Activated CD4-positive, alpha-beta T cell treated with anti-CD3 and anti-CD28 coated beads, Interleukin-2, Interleukin-6, amounts not matched to agents 100 ng/mL and 50 ng/mL, durations not matched to agents 16 hours and 8 hours (primary cell): ENCODE results near the gene SMPD1.
A peak's percentile ranks its signal among the peaks of the same experiment; 100 is the strongest.
"Not testable (repeated sequence)": the region's sequence is repeated elsewhere in the genome, so short reads cannot be mapped to it uniquely, and the experiment has no call there.

Source experiments
- DNase-seq: peaks from one replicate; pipeline ENCODE4 v3.0.0-alpha.2; 2020

SMPD1 gene

DNA sequence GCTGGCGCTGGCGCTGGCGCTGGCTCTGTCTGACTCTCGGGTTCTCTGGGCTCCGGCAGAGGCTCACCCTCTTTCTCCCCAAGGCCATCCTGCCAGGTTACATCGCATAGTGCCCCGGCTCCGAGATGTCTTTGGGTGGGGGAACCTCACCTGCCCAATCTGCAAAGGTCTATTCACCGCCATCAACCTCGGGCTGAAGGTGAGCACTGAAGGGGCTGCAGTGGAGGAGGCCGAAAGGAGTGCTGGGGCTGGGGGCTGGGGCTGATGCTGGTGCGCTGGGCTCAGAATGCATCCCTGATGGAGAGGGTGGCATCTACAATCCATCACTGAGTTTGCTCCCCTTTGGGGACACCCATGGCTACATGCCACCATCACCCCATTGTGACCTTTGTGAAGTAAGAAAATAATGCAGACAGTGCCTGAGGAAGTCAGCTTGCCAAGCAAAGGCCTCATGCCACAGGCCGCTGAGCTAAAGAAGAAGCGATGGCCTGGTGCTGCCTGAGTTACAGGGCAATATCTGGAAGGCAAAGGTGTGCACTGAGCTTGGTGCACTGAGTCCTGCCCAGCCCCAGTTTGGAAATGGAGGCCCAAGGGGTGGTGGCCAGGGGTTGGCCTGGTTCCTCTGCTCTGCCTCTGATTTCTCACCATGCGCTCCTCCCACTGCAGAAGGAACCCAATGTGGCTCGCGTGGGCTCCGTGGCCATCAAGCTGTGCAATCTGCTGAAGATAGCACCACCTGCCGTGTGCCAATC lies 620 bp downstream of the SMPD1 start:
- DNase-seq = peak; percentile 5

DNA sequence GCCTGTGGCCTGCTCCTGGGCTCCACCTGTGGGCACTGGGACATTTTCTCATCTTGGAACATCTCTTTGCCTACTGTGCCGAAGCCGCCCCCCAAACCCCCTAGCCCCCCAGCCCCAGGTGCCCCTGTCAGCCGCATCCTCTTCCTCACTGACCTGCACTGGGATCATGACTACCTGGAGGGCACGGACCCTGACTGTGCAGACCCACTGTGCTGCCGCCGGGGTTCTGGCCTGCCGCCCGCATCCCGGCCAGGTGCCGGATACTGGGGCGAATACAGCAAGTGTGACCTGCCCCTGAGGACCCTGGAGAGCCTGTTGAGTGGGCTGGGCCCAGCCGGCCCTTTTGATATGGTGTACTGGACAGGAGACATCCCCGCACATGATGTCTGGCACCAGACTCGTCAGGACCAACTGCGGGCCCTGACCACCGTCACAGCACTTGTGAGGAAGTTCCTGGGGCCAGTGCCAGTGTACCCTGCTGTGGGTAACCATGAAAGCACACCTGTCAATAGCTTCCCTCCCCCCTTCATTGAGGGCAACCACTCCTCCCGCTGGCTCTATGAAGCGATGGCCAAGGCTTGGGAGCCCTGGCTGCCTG lies 1.4 kb downstream of the SMPD1 start:
- no peak for DNase-seq

DNA sequence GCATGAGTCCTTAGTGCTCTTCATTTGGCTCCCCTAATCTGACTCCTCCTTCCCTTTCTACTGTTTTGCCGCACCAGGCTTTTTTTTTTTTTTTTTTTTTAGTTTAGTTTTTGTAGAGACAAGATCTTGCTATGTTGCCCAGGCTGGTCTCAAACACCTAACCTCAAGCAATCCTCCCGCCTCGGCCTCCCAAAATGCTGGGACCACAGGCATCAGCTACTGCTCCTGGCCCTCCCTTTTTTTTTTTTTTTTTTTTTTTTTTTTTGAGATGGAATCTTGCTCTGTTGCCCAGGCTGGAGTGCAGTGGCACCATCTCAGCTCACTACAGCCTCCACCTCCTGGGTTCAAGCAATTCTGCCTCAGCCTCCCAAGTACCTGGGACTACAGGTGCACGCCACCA lies 2.0 kb downstream of the SMPD1 start:
- DNase-seq = not testable (repeated sequence)

DNA sequence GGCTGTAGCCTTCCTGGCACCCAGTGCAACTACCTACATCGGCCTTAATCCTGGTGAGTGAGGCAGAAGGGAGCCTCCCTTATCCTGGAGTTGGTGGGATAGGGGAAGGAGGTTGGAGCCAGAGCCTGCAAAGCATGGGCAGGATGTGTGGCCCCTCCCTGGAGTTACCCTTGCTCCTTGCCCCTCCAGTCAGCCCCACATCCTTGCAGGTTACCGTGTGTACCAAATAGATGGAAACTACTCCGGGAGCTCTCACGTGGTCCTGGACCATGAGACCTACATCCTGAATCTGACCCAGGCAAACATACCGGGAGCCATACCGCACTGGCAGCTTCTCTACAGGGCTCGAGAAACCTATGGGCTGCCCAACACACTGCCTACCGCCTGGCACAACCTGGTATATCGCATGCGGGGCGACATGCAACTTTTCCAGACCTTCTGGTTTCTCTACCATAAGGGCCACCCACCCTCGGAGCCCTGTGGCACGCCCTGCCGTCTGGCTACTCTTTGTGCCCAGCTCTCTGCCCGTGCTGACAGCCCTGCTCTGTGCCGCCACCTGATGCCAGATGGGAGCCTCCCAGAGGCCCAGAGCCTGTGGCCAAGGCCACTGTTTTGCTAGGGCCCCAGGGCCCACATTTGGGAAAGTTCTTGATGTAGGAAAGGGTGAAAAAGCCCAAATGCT lies 3.9 kb downstream of the SMPD1 start:
- no peak for DNase-seq

DNA sequence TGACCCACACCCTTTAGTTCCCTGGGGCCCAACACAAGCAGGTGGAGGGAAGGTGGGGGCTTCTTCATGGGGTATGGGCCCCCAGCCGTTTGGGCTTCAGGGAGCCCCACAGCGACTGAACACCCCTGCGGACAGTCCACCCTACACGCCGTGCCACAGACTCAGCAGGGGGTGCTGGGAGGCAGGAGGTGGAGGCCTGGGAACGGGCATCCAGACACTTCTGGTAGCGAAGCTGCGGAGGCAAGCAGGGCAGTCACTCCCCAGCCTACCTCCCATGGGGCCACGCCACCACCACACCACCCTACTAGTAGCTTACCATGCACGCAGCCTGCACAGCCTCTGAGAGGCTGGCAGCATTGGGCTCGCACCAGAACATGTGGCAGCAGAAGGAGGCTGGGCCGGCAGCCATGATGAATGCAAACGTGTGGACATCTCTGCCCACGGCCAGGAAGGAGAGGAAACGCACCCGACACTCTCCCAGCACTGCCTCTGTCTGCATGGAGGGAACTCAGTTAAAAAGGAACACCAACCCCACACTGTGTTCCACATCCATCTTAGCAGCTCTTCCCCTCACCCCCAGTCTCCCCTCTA lies 5.3 kb downstream of the SMPD1 start:
- no peak for DNase-seq

GRCh38 chr11:6397156-6397555 lies 6.9 kb downstream of the SMPD1 start:
- DNase-seq = no peak

- DNase-seq = no peak
Observed at GRCh38 chr11:6397636-6398035, 7.4 kb downstream of the SMPD1 start.

DNA sequence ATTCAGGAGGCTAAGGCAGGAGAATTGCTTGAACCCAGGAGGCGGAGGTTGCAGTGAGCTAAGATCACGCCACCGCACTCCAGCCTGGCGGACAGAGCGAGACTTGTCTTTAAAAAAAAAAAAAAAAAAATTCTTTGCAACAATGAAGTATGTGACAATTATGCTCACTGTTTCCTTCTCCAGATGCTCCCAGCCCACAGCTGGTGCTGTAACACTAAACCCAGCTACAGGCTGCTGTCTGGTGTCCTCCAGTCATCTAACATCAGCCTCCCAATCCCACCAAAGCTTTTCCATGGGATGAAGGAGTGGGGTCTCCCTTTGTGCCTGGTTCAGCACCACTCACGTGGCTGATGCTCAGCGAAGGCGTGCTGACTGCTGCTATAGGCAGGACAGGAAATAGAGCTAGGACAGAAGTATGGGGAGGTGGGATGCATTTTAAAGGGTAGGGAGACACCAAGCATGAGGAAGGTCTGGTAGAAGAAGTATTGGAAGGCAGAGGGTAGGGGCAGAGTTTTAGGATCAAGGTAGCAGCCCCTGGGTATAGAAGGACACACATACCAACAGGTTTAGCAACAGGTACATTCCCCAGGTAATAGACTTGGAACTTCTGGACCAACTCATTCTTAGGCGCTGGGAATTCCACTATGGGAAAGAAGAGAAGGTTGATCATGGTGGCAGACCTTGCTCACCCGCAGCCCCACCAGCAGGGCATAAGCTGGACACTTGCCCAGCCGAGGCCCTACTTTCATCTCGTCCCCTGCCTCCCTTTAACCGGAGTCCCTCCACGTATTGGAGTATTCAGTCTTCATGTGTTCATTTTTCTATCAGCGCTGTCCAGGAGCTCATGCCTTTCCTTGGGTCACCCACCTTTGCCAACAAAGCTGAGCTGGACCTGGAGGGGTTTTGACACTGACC lies 10.4 kb downstream of the SMPD1 start:
- no peak for DNase-seq

DNA sequence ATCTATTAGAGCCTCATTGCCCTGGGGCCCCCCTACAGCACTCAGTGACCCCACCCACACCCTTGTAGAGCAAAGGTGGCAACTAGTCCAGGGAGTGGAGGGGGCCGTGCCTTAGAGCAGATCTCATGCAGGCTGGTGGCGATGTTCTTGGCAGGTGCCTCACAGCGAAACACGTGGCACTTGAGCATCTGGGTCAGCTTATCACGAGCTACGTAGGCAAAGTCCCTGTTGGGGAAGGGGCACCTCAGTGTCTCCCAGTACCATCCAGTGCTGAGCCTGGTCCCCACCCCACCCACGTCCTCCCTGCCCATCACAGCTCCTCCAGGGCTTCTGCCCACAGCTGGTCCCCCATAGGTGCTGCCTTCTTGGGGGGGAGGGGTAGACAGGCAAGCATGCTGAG lies 11.2 kb downstream of the SMPD1 start:
- no peak for DNase-seq

DNA sequence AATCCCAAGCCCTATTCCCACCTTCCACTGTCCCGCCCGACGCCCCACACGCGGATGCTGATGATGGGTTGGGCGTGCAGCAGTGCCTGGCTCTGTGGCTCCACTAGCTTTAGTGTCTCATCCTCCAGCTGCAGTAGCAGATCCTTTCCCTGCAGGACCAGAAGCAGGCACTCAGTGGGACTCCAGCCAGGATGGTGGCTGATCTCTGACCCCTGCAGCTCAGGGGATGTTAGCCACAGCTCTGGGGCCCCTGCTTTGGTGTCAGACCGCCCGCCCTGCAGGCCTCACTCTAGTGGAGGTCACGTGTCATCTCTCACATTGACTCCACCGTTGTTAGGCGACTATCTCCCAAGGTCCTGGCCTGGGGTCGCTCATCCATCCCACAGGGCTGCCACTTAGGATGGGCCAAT lies 11.8 kb downstream of the SMPD1 start:
- DNase-seq = peak; percentile 62

GRCh38 chr11:6402561-6402981 lies 12.3 kb downstream of the SMPD1 start:
- DNase-seq = peak; percentile 93

DNA sequence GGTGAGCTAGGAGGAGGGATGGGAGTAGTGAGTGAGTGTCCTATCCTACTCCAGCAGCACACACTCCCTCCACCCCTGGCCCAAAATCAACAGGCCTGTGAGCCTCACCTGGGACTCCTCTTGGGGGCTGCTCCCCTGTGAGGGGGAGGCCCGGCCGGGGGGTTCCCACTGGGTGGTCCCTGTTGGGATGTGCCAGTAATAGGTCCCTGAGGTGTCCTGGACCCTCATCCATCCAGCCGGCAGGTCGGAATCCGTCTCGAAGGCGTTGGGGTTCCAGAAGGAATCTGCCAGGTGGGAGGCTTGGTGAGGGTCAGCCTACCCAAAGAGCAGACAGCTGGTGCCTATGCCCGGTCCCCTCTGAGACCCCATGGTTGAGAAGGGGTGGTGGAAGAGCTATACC lies 13.3 kb downstream of the SMPD1 start:
- DNase-seq = no peak

GRCh38 chr11:6404342-6405051 lies 14.2 kb downstream of the SMPD1 start:
- DNase-seq = peak; percentile 17

DNA sequence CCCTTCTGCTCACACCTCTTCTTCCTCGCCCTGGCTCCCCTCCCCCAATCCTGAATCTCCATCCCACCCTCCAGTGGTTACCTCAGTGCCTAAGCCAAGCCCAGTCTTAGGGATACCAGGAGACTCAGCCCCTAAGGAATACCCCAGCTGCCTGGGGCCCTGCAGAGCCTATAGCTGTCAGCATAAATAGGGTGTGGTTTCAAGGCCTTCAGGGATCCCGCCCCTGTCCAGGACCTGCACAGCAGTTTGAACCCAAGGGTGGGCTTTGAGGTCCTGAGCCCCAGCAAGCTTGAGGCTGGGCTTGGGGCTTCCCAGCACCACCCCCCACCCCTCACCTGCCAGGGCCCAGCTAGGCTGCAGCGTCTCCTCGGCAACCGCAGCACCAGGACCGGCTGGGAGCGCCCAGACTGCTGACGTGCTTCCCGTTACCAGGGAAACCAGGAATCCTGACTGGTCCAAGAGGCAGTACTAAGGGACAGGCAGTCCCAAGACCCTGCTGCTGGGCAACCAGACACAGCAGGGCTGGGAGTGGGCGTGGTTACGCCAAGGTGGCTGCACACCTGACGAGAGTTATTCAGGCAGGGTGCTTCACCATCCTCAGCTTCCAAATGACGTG lies 14.9 kb downstream of the SMPD1 start:
- DNase-seq = no peak

DNA sequence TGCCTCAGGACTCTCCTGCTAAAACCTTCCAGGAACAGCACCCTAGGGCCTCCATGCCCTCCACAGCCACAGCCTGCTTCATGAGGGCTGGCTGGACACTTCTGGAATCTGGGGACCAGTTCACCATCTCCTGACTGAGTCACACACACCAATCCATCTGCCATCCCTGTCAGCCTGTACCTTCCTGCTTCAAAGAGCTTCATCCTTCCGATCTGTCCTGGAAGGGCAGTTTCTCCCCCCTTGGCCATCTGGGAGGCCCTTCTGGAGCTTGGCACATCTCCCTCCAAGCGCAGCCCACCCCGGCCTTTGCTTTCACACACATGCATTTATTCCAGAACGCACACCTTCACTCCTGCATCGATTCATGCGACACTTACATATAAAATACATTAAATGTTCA lies 15.6 kb downstream of the SMPD1 start:
- no peak for DNase-seq

GRCh38 chr11:6406370-6406769 lies 16.1 kb downstream of the SMPD1 start:
- no peak for DNase-seq

DNA sequence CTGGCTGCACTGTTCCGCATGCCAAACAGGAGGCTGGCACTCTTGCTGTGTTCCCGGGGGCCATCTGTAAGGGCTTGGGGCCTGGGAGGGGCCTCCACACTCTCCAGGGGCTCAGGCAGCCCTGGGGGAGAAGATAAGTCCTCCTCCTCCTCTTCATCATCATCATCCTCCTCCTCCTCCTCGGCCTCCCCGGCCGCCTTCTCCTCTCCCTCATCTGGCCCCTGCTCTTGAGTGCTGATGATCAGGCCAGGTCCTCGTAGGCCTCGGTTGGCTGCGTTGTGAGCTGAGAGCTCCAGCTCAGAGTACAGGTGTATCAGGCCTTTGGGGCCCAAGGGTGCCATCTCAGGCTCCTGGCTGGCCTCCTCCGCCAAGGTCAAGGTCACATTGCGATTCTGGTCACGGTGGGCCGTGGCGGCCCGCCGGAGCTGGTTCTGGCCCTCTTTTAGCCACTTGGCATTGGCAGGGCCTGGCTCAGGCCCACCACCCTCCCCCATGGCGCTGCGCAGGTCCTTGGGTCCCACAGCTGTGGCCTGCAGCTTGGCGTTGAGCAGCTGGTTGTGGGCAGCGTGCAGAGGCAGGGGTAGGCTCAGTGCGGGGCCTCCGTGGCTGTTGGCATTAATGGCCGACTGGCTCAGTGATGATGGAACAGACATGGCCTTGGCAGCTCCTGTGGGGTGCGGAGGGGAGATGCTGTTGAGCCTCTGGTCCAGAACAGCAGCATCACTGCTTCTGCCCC lies 20.6 kb downstream of the SMPD1 start:
- DNase-seq = no peak

DNA sequence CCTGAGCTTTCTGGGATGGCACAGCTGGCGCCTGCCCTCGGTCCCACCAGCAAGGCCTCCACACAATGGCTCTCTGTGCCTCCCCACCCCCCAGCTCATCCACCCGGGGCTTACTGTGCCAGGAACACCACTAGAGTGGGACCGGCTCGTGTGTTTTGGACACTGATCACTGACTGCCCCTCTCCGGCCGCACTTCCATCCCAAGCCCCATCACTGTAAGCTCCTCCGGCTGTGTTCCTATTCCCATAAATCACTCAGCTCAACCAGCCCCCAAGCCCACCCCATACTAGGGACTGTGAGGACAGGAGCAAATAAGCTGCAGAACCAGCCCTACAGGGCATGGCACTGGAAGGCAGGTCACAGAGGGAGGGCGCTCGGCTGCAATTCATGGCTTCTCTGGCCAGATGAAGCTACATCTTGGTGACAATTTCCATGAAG lies 21.3 kb downstream of the SMPD1 start:
- DNase-seq = no peak

DNA sequence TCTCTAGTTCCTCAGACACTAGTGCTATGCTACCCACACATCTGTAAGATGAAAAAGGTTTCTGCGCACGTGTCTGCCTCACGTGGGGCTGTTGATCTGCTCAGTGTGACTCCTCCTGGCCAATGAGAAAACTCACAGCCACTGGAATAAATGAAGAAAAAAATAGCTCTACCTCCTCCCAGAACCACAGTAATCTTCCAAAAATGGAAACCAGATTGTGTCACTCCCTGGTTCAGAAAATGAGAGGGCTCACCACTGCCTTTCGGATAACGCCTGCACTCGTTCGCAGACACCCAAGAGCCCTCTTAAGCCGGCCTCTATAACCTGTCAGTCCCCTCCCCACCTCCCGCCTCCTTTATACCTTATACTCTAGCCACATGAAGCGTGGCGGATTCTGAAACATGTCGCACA lies 23.5 kb downstream of the SMPD1 start:
- peak; percentile 40 for DNase-seq

GRCh38 chr11:6414874-6415328 lies 24.6 kb downstream of the SMPD1 start:
- DNase-seq = peak; percentile 54

- DNase-seq = no peak
Observed at GRCh38 chr11:6415797-6416196, 25.5 kb downstream of the SMPD1 start.
